ENCODE measurements around the gene MGAT5.

- no peak for TF ChIP-seq CTCF (IDR thresholded peaks at IDR 0.05; ENCODE audit: low read depth, low read length)
- TF ChIP-seq POLR2A (IDR thresholded peaks at IDR 0.05; ENCODE audit: extremely low read depth, insufficient read length): no peak
- TF ChIP-seq MYC (IDR thresholded peaks at IDR 0.05; ENCODE audit: low read depth, low read length): no peak
- TF ChIP-seq, protein P1, sequence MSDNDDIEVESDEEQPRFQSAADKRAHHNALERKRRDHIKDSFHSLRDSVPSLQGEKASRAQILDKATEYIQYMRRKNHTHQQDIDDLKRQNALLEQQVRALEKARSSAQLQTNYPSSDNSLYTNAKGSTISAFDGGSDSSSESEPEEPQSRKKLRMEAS (IDR thresholded peaks at IDR 0.05; ENCODE audit: low read depth, low read length): no peak
These were observed at the start of gene MGAT5 for GRCh38 chr2:134253804-134254203.

Data from NB4 (cell line).